GM12891 (cell line): ENCODE data around the gene ABCC9.

Source experiments
- POLR2A ChIP-seq: IDR thresholded peaks from 2 replicates; pipeline ENCODE4 v1.6.1; 2011; ENCODE audit warnings: low read depth, low read length, control low read depth
- TAF1 ChIP-seq: IDR thresholded peaks from 2 replicates; pipeline ENCODE4 v1.6.1; 2011; ENCODE audit warnings: low read depth, low read length, control low read depth

- no peak for TF ChIP-seq POLR2A
- TF ChIP-seq TAF1 = no peak
These were observed 117.6 kb downstream of the ABCC9 start for GRCh38 chr12:21823581-21823980.
